CD4-positive, CD25-positive, alpha-beta regulatory T cell (primary cell): ENCODE measurements around the gene MCTP1. TPM values are rescaled to one million over a fixed set of nuclear protein-coding genes. Genes with fewer than 3 reads are reported as not detected.

Experiments used
- ATAC-seq, 2 donors: fragments of 150-1000 bp; cut with Tn5 transposase; one replicate each; pipeline ENCODE4 v1.10.0; 2021; ENCODE audit warnings: low read depth in 2 of 2, moderate number of reproducible peaks in 2 of 2, moderate library complexity in 1 of 2
- DNase-seq, 3 donors: peaks; one replicate each; pipeline versions ENCODE4 v3.0.0 to v3.0.0-alpha.2; 2012 to 2022; ENCODE audit warnings: mixed read lengths in 1 of 3
- H3K27ac ChIP-seq: one replicate; pipeline ENCODE4 v1.7.0; 2013; ENCODE audit warnings: mild to moderate bottlenecking, low read length; ENCODE audit not compliant: insufficient read depth, poor library complexity, severe bottlenecking
- H3K27me3 ChIP-seq: one replicate; pipeline ENCODE4 v1.7.0; 2013; ENCODE audit warnings: low read length; ENCODE audit not compliant: control insufficient read depth, insufficient read depth
- H3K36me3 ChIP-seq: one replicate; pipeline ENCODE4 v1.7.0; 2013; ENCODE audit warnings: mild to moderate bottlenecking, low read length, moderate library complexity; ENCODE audit not compliant: control insufficient read depth, insufficient read depth
- H3K4me1 ChIP-seq: 2 replicates; pipeline ENCODE4 v1.7.0; 2013; ENCODE audit warnings: mild to moderate bottlenecking, low read length; ENCODE audit not compliant: insufficient read depth, control insufficient read depth, poor library complexity, severe bottlenecking
- H3K4me3 ChIP-seq: one replicate; pipeline ENCODE4 v1.7.0; 2013; ENCODE audit warnings: low read depth, mild to moderate bottlenecking, low read length, moderate library complexity
- H3K9me3 ChIP-seq, 2 experiments: 1 replicate in 1 of 2; 2 replicates in 1 of 2; pipeline ENCODE4 v1.7.0; 2013; ENCODE audit warnings: low read length in 2 of 2, mild to moderate bottlenecking in 1 of 2, moderate library complexity in 1 of 2; ENCODE audit not compliant: control insufficient read depth in 2 of 2
- H3K27ac Mint-ChIP-seq, 3 donors: one replicate each; pipeline ENCODE4 v1.8.0; 2020 to 2022; ENCODE audit warnings: mild to moderate bottlenecking in 3 of 3, mixed read lengths in 3 of 3, moderate library complexity in 2 of 3
- H3K27me3 Mint-ChIP-seq: one replicate; pipeline ENCODE4 v1.8.0; 2022; ENCODE audit warnings: mild to moderate bottlenecking, mixed read lengths
- H3K36me3 Mint-ChIP-seq: one replicate; pipeline ENCODE4 v1.8.0; 2020; ENCODE audit warnings: mixed read lengths
- H3K4me1 Mint-ChIP-seq, 4 donors: one replicate each; pipeline ENCODE4 v1.8.0; 2020 to 2022; ENCODE audit warnings: mixed read lengths in 4 of 4, mild to moderate bottlenecking in 1 of 4
- H3K4me3 Mint-ChIP-seq, 4 donors: one replicate each; pipeline ENCODE4 v1.8.0; 2020 to 2022; ENCODE audit warnings: mild to moderate bottlenecking in 4 of 4, mixed read lengths in 4 of 4, moderate library complexity in 3 of 4
- H3K9me3 Mint-ChIP-seq, 7 donors: one replicate each; pipeline ENCODE4 v1.8.0; 2020 to 2022; ENCODE audit warnings: mixed read lengths in 7 of 7, mild to moderate bottlenecking in 3 of 7, moderate library complexity in 2 of 7
- polyA plus RNA-seq, 4 donors: library from polyadenylated mRNA; unstranded; fragments of 300-500 nt; fragmentation: Illumina TruSeq; gene quantifications; one replicate each; pipeline ENCODE4 v1.2.3, GENCODE V29; 2021
- total RNA-seq: library from RNA; stranded (reverse); gene quantifications from one replicate; pipeline ENCODE4 v1.2.3, GENCODE V29; 2022

The MCTP1 gene
- total and polyA plus RNA-seq, 5 donors from 2014 or later, result 0.24 to 2.9 (median 0.76) TPM

GRCh38 chr5:94932259-94932658 is 352.6 kb downstream of the MCTP1 start:
- Mint-ChIP-seq H3K27ac (no peak overlapping the region), H3K9me3 (peaks cover 0 to 1% (median 0%) of the 10 kb centered on the region in 7 donors), H3K4me1 (no peaks in the 10 kb centered on the region), H3K4me3 (no peak overlapping the region), H3K36me3 (no peaks in the 10 kb centered on the region), H3K27me3 (peaks cover 21% of the 10 kb centered on the region)
- H3K27me3 ChIP-seq, result no peaks in the 10 kb centered on the region
- ATAC-seq, result no peak
- no peak for DNase-seq
- no peaks in the 10 kb centered on the region for H3K36me3 ChIP-seq
- H3K4me1 ChIP-seq, result no peaks in the 10 kb centered on the region
- H3K27ac ChIP-seq, result no peak overlapping the region
- no peak overlapping the region for H3K4me3 ChIP-seq
- H3K9me3 ChIP-seq, result no peaks in the 10 kb centered on the region

GRCh38 chr5:94928891-94929290 is 356.0 kb downstream of the MCTP1 start:
- Mint-ChIP-seq H3K9me3 (no peaks in the 10 kb centered on the region), H3K27me3 (peaks cover 13% of the 10 kb centered on the region), H3K4me3 (no peak overlapping the region), H3K36me3 (no peaks in the 10 kb centered on the region), H3K27ac (no peak overlapping the region), H3K4me1 (no peaks in the 10 kb centered on the region)
- Histone ChIP-seq H3K4me1 (no peaks in the 10 kb centered on the region), H3K27me3 (no peaks in the 10 kb centered on the region), H3K4me3 (no peak overlapping the region), H3K9me3 (no peaks in the 10 kb centered on the region), H3K36me3 (no peaks in the 10 kb centered on the region), H3K27ac (no peak overlapping the region)
- ATAC-seq, result no peak
- DNase-seq, result no peak

GRCh38 chr5:94920570-94920969 is 364.3 kb downstream of the MCTP1 start:
- Mint-ChIP-seq H3K4me3 (no peak overlapping the region), H3K4me1 (no peaks in the 10 kb centered on the region), H3K27me3 (peaks cover 13% of the 10 kb centered on the region), H3K9me3 (peaks cover 0 to 2% (median 0%) of the 10 kb centered on the region in 7 donors), H3K27ac (no peak overlapping the region), H3K36me3 (no peaks in the 10 kb centered on the region)
- ATAC-seq (no peak), DNase-seq (no peak)
- H3K27ac ChIP-seq, result no peak overlapping the region
- H3K36me3 ChIP-seq, result no peaks in the 10 kb centered on the region
- H3K9me3 ChIP-seq, result no peaks in the 10 kb centered on the region
- peaks cover 5% of the 10 kb centered on the region for H3K27me3 ChIP-seq
- H3K4me1 ChIP-seq, result no peaks in the 10 kb centered on the region
- no peak overlapping the region for H3K4me3 ChIP-seq

- no peak overlapping the region for H3K27ac Mint-ChIP-seq
- DNase-seq, result no peak
- peaks cover 14% of the 10 kb centered on the region for H3K27me3 Mint-ChIP-seq
- H3K36me3 Mint-ChIP-seq, result no peaks in the 10 kb centered on the region
- H3K36me3 ChIP-seq, result no peaks in the 10 kb centered on the region
- no peaks in the 10 kb centered on the region for H3K4me1 ChIP-seq
- peaks cover 0 to 2% (median 0%) of the 10 kb centered on the region in 7 donors for H3K9me3 Mint-ChIP-seq
- H3K9me3 ChIP-seq, result no peaks in the 10 kb centered on the region
- no peak overlapping the region for H3K4me3 ChIP-seq
- no peak for ATAC-seq
- H3K4me1 Mint-ChIP-seq, result no peaks in the 10 kb centered on the region
- peaks cover 5% of the 10 kb centered on the region for H3K27me3 ChIP-seq
- H3K4me3 Mint-ChIP-seq, result no peak overlapping the region
- H3K27ac ChIP-seq, result no peak overlapping the region
Measured at GRCh38 chr5:94916619-94917018, 368.3 kb downstream of the MCTP1 start.

- H3K4me3 Mint-ChIP-seq, result no peak overlapping the region
Measured at GRCh38 chr5:94911276-94911675, 373.6 kb downstream of the MCTP1 start.

GRCh38 chr5:94910721-94911120 is 374.2 kb downstream of the MCTP1 start:
- Histone ChIP-seq H3K4me3 (no peak overlapping the region), H3K27ac (no peak overlapping the region), H3K36me3 (no peaks in the 10 kb centered on the region), H3K4me1 (no peaks in the 10 kb centered on the region), H3K27me3 (peaks cover 1% of the 10 kb centered on the region), H3K9me3 (no peaks in the 10 kb centered on the region)
- Mint-ChIP-seq H3K9me3 (peaks cover 0 to 2% (median 0%) of the 10 kb centered on the region in 7 donors), H3K36me3 (no peaks in the 10 kb centered on the region), H3K4me1 (peaks cover 0 to 1% (median 0%) of the 10 kb centered on the region in 4 donors), H3K27ac (no peak overlapping the region), H3K27me3 (peaks cover 6% of the 10 kb centered on the region), H3K4me3 (no peak overlapping the region)
- ATAC-seq (no peak), DNase-seq (no peak)

More at GRCh38 chr5:94911276-94911675, 373.6 kb downstream of the MCTP1 start:
- H3K4me3 ChIP-seq, result no peak overlapping the region
- DNase-seq (no peak), ATAC-seq (no peak)
- Mint-ChIP-seq H3K4me1 (peaks cover 0 to 1% (median 0%) of the 10 kb centered on the region in 4 donors), H3K27ac (no peak overlapping the region), H3K36me3 (no peaks in the 10 kb centered on the region), H3K27me3 (peaks cover 11% of the 10 kb centered on the region), H3K9me3 (peaks cover 0 to 2% (median 0%) of the 10 kb centered on the region in 7 donors)
- H3K36me3 ChIP-seq, result no peaks in the 10 kb centered on the region
- no peaks in the 10 kb centered on the region for H3K4me1 ChIP-seq
- peaks cover 1% of the 10 kb centered on the region for H3K27me3 ChIP-seq
- H3K9me3 ChIP-seq, result no peaks in the 10 kb centered on the region
- no peak overlapping the region for H3K27ac ChIP-seq

GRCh38 chr5:94908889-94909480 is 375.9 kb downstream of the MCTP1 start:
- Histone ChIP-seq H3K27me3 (peaks cover 1% of the 10 kb centered on the region), H3K4me3 (no peak overlapping the region), H3K27ac (no peak overlapping the region), H3K36me3 (no peaks in the 10 kb centered on the region), H3K9me3 (no peaks in the 10 kb centered on the region), H3K4me1 (no peaks in the 10 kb centered on the region)
- Mint-ChIP-seq H3K36me3 (no peaks in the 10 kb centered on the region), H3K4me3 (no peak overlapping the region), H3K9me3 (peaks cover 0 to 2% (median 0%) of the 10 kb centered on the region in 7 donors), H3K27me3 (no peaks in the 10 kb centered on the region), H3K4me1 (peaks cover 0 to 1% (median 0%) of the 10 kb centered on the region in 4 donors), H3K27ac (no peak overlapping the region)
- ATAC-seq (no peak), DNase-seq (peak in 2 of 3 donors; percentile 1 to 14)

- Mint-ChIP-seq H3K36me3 (no peaks in the 10 kb centered on the region), H3K9me3 (peaks cover 0 to 2% (median 0%) of the 10 kb centered on the region in 7 donors), H3K27me3 (no peaks in the 10 kb centered on the region), H3K4me1 (peaks cover 0 to 1% (median 0%) of the 10 kb centered on the region in 4 donors), H3K27ac (no peak overlapping the region), H3K4me3 (no peak overlapping the region)
- DNase-seq, result no peak
- H3K9me3 ChIP-seq, result no peaks in the 10 kb centered on the region
- H3K27me3 ChIP-seq, result peaks cover 1% of the 10 kb centered on the region
- H3K27ac ChIP-seq, result no peak overlapping the region
- H3K4me1 ChIP-seq, result no peaks in the 10 kb centered on the region
- no peaks in the 10 kb centered on the region for H3K36me3 ChIP-seq
- H3K4me3 ChIP-seq, result no peak overlapping the region
- ATAC-seq, result no peak
Measured at GRCh38 chr5:94906750-94907149, 378.1 kb downstream of the MCTP1 start.
